Osteoblast (primary cell): ENCODE data around the gene CRAMP1. TPM values are rescaled to one million over a fixed set of nuclear protein-coding genes. Genes with fewer than 3 reads are reported as not detected.

Experiments used
- DNase-seq: peaks from one replicate; pipeline ENCODE4 v3.0.0; 2011; ENCODE audit warnings: low spot score, mixed read lengths; ENCODE audit not compliant: insufficient read length; ENCODE audit errors: missing footprints
- H2AFZ ChIP-seq: 2 replicates; pipeline ENCODE4 v1.6.0; 2011; ENCODE audit warnings: mild to moderate bottlenecking, low read length
- H3K27ac ChIP-seq: 2 replicates; pipeline ENCODE4 v1.5.1; 2011; ENCODE audit warnings: mild to moderate bottlenecking, low read depth, low read length, moderate library complexity
- H3K27me3 ChIP-seq: 2 replicates; pipeline ENCODE4 v1.6.0; 2012; ENCODE audit warnings: mild to moderate bottlenecking, control low read depth, inconsistent platforms, low read length, moderate library complexity; ENCODE audit not compliant: insufficient read depth
- H3K36me3 ChIP-seq: 2 replicates; pipeline ENCODE4 v1.5.1; 2011; ENCODE audit warnings: mild to moderate bottlenecking, low read length, control low read depth, moderate library complexity; ENCODE audit not compliant: insufficient read depth
- H3K4me1 ChIP-seq: 2 replicates; pipeline ENCODE4 v1.5.1; 2011; ENCODE audit warnings: mild to moderate bottlenecking, low read length, control low read depth, moderate library complexity; ENCODE audit not compliant: insufficient read depth
- H3K4me2 ChIP-seq: 2 replicates; pipeline ENCODE4 v1.6.0; 2011; ENCODE audit warnings: mild to moderate bottlenecking, low read length; ENCODE audit not compliant: insufficient read depth
- H3K4me3 ChIP-seq: fragments of 200-600 bp; sonication (generic); 3 replicates; pipeline ENCODE4 v1.5.1; 2012; ENCODE audit warnings: mild to moderate bottlenecking, low read length, inconsistent platforms; ENCODE audit not compliant: insufficient read depth
- H3K79me2 ChIP-seq: 2 replicates; pipeline ENCODE4 v1.6.0; 2012; ENCODE audit warnings: mild to moderate bottlenecking, low read length, control low read depth, inconsistent platforms; ENCODE audit not compliant: insufficient read depth
- H3K9me3 ChIP-seq: 2 replicates; pipeline ENCODE4 v1.5.1; 2011; ENCODE audit warnings: low read depth, low read length, control low read depth
- H4K20me1 ChIP-seq: 2 replicates; pipeline ENCODE4 v1.6.0; 2012; ENCODE audit warnings: mild to moderate bottlenecking, low read length, control low read depth; ENCODE audit not compliant: insufficient read depth
- CTCF ChIP-seq: IDR thresholded peaks from 2 replicates; pipeline ENCODE4 v1.5.1; 2011; ENCODE audit warnings: mild to moderate bottlenecking, low read depth, low read length, moderate library complexity; ENCODE audit errors: extremely low read depth
- total RNA-seq: library from RNA; depleted of rRNA; stranded (reverse); fragments of >200 nt; gene quantifications from 2 replicates; pipeline ENCODE4 v1.2.3, GENCODE V29; 2012

The CRAMP1 gene
- total RNA-seq, 1 donor: 11.2 TPM

DNA sequence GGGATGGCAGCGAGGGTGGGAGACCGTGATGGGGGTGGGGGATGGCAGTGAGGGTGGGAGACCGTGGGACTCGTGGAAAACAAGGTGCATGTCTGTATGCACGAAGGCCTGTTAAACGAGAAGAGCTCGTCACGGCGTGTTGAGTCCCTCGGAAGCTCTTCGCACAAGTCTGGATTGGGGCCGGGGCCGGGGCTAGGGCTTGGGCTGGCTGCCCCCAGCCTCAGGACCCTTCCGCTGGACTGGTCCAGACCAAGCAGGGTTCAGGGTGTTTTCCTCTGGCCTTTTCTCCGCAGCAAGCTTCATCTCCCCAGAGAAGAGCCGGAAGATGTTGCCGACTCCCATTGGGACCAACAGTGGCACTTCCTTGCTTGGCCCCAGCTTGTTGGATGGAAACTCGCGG, 58.2 kb downstream of the CRAMP1 start:
- Histone ChIP-seq H3K4me3 (no peak overlapping the region), H3K9me3 (no peaks in the 10 kb centered on the region), H3K27me3 (no peaks in the 10 kb centered on the region), H3K36me3 (peaks cover 79% of the 10 kb centered on the region), H4K20me1 (peaks cover 12% of the 10 kb centered on the region), H3K4me1 (peaks cover 7% of the 10 kb centered on the region), H2AFZ (no peak overlapping the region), H3K4me2 (no peak overlapping the region), H3K79me2 (no peaks in the 10 kb centered on the region), H3K27ac (no peak overlapping the region)
- no peak for TF ChIP-seq CTCF
- peak; percentile 42 for DNase-seq

- DNase-seq: peak; percentile 66
- Histone ChIP-seq H3K27me3 (no peaks in the 10 kb centered on the region), H3K79me2 (no peaks in the 10 kb centered on the region), H3K9me3 (no peaks in the 10 kb centered on the region), H3K27ac (no peak overlapping the region), H2AFZ (no peak overlapping the region), H3K4me2 (no peak overlapping the region), H3K4me3 (no peak overlapping the region), H3K36me3 (peaks cover 77% of the 10 kb centered on the region), H3K4me1 (peaks cover 7% of the 10 kb centered on the region), H4K20me1 (peaks cover 12% of the 10 kb centered on the region)
- no peak for TF ChIP-seq CTCF
Measured at GRCh38 chr16:1670866-1671265, 58.7 kb downstream of the CRAMP1 start.

DNA sequence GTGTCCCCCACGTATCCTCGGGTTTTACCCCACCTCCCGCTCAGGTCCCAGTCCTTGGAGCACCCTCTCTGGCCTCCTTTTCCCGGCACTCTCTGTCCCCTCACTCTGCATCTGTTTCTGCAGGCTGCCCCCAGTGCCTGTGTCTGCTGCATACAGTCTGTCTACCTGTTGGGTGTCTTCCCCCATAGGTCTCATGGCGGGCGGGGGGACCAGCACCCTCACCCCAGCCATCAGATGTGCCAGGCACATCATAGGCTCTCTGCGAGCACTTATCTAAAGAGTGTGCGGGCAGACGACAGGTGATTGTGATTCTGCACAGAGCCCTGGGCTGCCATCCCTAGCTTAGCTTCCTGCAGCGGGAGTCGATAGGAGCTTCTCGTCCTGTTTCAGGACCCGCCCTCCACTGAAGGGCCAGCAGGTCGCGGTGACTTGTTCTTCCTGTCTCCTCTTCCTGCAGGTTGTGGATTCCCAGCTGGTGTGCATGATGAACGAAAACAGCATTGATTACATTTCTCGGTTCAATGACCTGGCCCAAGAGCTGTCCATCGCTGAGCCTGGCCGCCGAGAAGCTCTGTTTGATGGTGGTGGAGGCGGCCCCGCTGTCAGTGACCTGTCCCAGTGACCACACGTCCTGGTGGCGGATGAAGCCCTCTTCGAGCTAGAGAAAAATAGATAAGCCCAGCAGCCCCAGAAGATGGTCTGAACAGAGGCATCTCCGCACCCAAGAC, 61.4 kb downstream of the CRAMP1 start:
- H3K36me3 ChIP-seq: peaks cover 52% of the 10 kb centered on the region

More for the DNA sequence above, 61.4 kb downstream of the CRAMP1 start:
- no peak for TF ChIP-seq CTCF
- Histone ChIP-seq H3K4me3 (no peak overlapping the region), H3K27me3 (no peaks in the 10 kb centered on the region), H3K4me1 (peaks cover 7% of the 10 kb centered on the region), H3K4me2 (no peak overlapping the region), H3K27ac (no peak overlapping the region), H4K20me1 (peaks cover 12% of the 10 kb centered on the region), H2AFZ (no peak overlapping the region), H3K79me2 (peaks cover 3% of the 10 kb centered on the region), H3K9me3 (no peaks in the 10 kb centered on the region)
- peak; percentile 53 for DNase-seq
